ENCODE data around the gene MAP7D1.
"Not testable (repeated sequence)": the region's sequence is repeated elsewhere in the genome, so short reads cannot be mapped to it uniquely, and the experiment has no call there.

The MAP7D1 gene

DNA sequence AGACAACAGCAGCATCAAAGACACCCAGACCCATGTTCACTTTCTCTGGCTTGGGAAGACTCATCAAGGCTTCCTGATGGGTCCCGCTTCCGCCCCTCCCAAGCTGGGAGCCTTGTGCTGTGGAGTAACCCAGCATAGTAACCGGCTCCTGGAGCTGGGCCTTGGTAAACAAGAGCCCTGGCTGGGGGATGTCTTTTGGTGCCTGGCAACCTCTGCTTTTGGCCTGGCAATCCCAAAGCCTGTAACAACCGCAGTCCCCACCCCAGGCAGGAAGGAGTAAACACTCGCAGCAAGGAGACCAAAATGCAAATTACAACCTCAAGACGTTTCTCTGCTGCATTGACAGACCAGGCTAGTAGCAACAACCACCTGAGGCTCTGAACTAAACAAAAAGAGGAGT lies 51.4 kb downstream of the MAP7D1 start:
- DNase-seq = no peak

DNA sequence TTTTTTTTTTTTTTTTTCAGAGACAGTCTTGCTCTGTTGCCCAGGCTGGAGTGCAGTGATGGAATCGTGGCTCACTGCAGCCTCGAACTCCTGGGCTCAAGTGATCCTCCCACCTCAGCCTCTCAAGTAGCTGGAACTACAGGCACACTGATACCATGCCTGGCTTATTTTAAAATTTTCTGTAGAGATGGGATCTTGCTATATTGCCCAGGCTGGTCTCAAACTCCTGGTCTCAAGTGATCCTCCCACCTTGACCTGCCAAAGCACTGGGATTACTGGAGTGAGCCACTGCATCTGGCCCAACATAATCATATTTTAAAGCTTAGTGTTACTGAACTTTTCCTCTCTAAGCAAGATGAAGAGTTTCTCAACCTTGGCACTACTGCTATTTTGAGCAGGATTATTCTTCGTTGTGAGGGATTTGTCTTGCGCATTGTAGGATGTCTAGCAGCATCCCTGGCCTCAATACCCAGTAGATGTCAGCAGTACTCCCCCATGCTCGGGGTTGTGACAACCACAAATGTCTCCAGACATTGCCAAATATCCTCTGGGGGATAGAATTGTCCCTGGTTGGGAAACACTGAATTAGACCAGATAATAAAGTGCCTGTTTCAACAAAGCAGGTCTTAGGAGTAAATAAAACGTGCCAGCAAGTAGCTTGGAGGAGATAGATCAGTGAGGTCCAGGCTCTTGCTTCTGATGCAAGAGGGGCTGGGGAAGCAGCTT lies 53.2 kb downstream of the MAP7D1 start:
- DNase-seq = no peak

DNA sequence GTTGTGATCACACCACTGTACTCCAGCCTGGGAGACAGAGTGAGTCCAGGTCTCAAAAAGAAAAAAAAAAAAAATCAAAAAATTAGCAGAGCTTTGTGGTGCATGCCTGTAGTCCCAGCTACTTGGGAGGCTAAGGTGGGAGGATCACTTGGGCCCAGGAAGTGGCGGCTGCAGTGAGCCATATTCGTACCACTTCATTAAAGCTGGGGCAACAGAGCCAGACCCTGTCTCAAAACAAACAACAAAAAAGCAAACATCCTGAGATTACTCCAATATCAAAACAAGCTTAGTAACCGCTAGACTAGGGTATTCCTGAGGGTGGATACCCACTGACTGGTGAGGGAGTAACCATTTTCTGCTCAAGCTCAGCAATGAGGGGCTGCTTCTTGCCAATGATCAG lies 55.3 kb downstream of the MAP7D1 start:
- DNase-seq = no peak

DNA sequence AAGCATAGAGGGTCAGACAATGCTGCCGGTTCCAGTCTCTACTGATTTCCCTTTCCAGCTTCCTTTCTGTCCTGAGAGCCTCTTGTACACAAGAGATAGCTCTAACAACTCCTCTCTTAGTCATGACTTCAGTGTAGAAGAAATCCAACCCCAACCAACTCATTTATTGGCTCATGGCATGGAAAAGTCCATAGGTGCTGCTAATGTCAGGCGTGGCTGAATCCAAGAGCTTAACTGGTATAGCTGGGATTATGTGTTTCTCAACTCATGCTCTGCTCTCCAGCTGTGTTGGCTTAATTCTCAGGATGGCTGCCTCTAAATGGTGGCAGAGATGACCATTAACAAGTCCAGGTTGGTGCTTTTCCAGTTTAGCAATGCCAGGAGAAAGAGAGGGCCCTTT lies 55.9 kb downstream of the MAP7D1 start:
- no peak for DNase-seq

DNA sequence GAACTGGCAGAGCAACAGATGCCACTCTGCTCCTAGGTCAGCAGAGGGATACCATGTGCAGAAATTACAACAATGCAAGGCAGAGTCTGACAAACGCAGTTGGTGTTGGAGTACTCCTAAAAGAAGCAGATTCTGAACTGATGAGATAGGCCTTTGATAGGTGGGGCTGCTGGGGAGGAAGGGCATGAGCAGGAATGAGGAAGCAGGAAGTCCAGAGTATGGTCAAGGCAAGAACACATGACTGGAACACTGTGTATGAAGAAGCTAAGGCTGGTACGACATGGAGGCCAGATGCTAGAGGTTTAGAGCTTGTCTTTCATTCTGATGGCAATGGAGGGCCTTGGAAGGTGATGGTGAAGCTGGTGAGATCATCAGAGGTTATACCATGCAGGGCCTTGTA lies 56.8 kb downstream of the MAP7D1 start:
- no peak for DNase-seq

DNA sequence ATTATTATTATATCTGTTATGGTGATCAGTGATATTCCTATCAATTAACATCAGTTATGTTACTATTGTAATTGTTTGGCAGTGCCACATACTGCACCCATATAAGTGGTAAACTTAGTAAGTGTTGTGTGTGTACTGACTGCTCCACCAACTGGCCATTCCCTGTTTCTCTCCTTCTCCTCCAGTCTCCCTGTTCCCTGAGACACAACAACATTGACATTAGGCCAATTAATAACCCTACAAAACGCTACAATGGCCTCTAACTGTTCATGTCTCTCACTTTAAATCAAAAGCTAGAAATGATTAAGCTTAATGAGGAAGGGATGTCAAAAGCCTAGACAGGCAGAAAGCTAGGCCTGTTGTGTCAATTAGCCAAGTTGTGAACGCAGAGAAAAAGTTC lies 61.7 kb downstream of the MAP7D1 start:
- DNase-seq = no peak

DNA sequence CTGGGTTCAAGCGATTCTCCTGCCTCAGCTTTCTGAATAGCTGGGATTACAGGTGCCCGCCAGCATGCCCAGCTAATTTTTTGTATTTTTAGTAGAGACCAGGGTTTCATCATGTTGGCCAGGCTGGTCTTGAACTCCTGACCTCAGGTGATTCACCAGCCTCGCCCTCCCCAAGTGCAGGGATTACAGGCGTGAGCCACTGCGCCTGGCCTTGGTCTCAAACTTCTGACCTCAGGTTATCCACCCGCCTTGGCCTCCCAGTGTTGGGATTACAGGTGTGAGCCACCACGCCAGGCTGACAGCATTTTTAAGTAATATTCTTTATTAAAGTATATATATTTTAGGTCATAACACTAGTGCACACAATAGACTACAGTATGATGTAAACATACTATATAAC lies 65.9 kb downstream of the MAP7D1 start:
- not testable (repeated sequence) for DNase-seq

DNA sequence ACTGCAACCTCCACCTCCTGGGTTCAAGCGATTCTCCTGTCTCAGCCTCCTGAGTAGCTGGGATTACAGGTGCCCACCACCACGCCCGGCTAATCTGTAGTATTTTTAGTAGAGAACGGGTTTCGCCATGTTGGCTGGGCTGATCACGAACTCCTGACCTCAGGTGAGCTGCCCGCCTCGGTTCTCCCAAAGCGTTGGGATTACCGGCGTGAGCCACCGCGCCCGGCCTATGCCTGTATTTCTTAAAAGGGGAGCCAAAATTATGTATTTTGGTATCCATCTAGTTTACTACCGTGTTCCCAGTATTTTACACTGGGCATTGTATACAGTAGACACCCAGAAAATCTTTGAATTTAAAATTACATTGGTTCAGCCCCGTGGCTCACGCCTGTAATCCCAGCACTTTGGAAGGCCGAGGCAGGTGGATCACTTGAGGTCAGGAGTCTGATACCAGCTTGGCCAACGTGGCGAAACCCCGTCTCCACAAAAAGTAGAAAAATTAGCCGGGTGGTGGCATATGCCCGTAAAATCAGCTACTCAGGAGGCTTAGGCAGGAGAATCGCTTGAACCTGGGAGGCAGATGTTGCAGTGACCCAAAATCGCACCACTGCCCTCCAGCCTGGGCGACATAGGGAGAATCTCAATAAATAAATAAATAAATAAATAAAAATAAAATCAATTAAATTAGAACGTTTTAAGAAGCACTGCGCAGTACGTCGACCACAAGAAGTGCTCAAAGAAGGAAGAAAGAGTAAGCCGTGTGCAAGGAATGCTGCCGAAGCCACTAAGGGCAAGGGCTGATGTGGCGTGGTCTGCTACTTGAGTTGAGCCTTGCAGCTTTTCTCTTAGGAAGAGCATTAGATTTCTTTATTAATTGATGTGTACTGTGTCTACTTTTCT lies 66.8 kb downstream of the MAP7D1 start:
- no peak for DNase-seq

DNA sequence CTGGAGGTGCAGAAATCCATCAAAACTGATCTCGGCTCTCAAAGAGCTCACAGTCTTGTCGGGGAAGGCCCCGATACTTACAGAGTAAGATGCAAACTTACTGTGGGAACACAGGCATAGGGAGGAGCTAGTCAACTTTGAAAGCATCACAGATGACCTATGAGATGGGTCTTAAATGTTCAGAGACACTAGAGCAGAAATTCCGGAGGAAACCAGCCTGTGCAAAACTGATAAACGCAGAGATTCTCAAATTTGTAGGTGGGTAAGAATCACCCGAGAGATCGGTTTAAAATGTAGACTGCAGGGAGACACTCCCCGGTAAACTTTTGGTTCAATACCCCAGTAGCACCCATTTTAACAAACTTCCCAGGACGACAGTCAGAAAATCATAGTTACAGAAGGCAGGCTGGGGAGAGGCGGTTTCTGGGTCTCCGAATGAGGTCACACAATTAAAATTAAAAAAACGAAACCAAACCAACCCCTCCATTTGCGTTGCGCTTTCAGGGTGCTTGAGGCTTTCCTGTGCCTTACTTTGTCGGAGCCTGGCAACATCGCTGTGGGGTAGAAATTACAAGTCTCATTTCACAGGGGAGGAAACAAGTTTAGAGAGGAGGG lies 67.5 kb downstream of the MAP7D1 start:
- DNase-seq = no peak

DNA sequence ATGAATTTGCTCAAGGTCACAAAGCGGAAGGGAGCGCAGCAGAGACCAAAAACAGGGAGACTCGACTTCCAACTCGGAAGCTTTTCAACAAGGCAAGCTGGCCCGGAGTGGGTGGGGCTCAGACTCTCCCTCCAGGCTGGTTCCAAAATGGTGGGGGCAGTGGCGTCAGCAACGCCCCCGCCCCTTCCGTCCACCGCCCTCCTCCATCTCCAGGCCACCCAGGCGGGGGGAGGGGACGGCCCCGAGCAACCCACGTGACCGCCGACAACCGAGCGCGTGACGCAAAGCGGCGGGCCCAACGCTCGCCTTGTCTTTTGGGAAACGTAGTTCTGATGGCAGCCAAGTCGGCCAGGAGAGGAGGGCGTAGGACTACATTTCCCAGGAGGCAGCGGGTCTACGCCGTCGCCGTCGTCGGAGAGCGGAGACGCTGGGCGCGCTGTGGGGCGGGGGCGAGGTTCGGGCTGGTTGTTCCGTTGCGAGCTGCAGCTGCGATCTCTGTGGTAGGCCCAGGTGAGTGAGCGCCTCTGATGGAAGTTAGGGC lies 68.1 kb downstream of the MAP7D1 start, which contains the start of gene THRAP3:
Gene THRAP3, plus strand, starts transcription at position 448 of the 541 bp plus-strand sequence. CDS start 58,121 bp downstream, outside the sequence.
- peak; percentile 100 for DNase-seq

DNA sequence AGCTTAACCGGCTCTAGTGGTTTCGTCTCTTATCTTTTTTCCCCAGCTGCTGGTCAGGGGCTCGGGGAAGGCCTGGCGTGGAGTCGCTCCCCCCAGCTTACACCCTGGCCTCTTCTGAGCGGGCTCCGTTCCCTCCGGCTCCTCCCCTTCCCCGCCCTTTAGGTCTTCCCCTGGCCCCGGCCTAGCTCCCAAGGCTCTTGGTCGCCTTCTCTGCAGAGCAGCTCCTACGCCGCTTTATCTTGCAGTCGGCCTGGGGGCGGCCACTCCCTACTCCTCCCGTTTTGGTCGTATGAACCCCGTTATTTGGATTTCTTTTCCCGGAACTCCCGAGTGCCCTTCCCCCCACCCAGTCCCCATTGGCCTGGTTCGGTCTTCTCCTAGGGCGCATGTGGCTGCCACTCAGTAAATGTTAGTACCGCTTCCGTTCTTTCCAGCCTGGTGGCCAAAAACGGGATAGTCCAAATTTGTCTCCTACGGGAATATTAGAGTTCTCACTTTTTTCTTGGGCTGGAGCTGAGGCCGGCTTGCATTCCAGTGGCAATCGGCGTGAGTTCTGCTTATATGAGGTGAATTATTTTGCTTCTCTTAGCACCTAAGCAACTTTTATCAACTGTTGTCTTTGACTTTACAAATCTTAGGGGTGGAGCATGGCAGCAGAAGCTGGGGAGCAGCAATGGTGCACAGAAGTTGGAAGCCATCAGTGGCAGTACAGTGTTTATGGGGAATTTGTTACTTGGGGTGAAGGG lies 68.8 kb downstream of the MAP7D1 start:
- DNase-seq = peak; percentile 84

DNA sequence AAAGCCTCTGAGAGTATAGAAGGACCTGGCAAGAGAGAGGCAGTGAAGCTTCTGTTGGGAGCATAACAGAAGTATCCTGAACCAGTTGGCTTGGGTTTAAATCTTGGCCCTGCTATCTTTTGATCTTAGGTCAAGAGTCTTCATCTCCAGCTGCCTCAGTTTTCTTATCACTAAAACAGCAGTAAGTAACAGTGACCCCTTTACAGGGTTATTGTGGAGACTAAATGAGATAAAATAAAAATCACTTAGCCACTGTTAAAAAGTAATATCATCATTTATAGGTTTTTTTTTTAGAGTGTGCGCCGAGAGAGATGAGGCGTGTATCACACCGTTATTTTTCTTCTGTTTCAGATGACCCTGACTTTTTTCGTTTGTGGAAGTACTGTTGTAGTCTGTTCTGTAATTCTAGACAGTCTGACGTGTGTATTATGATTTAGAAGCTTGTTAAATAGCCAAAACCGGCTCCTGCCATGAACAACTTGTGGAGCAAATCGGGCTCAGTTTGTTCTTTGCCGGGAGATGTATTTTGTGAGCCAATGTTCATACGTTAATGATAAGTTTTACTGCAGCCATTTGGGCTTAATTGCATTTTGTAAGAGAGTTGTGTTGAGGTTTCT lies 69.4 kb downstream of the MAP7D1 start:
- no peak for DNase-seq

DNA sequence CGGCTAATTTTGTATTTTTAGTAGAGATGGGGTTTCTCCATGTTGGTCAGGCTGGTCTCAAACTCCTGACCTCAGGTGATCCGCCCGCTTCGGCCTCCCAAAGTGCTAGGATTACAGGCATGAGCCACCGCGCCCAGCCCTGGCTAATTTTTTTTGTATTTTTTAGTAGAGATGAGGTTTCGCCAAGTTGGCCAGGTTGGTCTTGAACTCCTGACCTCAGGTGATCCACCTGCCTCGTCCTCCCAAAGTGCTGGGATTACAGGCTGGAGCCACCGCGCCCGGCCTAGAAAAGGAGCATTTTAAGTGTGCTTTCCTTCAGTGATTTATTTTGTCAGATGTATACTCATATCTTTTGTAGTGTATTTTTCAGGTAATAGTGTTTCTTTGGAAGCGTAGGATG lies 74.3 kb downstream of the MAP7D1 start:
- not testable (repeated sequence) for DNase-seq
